Psoas muscle (tissue), 8 donors: Measurements from ENCODE around the gene BCL6. TPM values are rescaled to one million over a fixed set of nuclear protein-coding genes. Genes with fewer than 3 reads are reported as not detected.

Source experiments
- ATAC-seq, 4 donors: fragments of 200-7000 bp; cut with Tn5 transposase; one replicate each; pipeline ENCODE4 v1.9.1; 2020; ENCODE audit warnings: moderate library complexity in 3 of 4, mild to moderate bottlenecking in 2 of 4
- DNase-seq, 2 donors: peaks; one replicate each; pipeline ENCODE4 v3.0.0-alpha.2; 2020
- H3K27ac ChIP-seq: fragments of 200-600 bp; one replicate; pipeline ENCODE4 v1.8.0; 2022
- H3K27me3 ChIP-seq, 3 donors: fragments of 200-600 bp in 1 of 3; one replicate each; pipeline versions ENCODE4 v1.6.1 to v1.8.0; 2013 to 2022; ENCODE audit warnings: low read length in 2 of 3, mild to moderate bottlenecking in 2 of 3, moderate library complexity in 1 of 3; ENCODE audit not compliant: insufficient read depth in 3 of 3
- H3K36me3 ChIP-seq, 2 donors: fragments of 200-600 bp in 1 of 2; one replicate each; pipeline versions ENCODE4 v1.6.1 to v1.8.0; 2013 to 2022; ENCODE audit warnings: low read depth in 1 of 2, mild to moderate bottlenecking in 1 of 2, moderate library complexity in 1 of 2; ENCODE audit not compliant: insufficient read depth in 1 of 2
- H3K4me1 ChIP-seq: fragments of 200-600 bp; one replicate; pipeline ENCODE4 v1.8.0; 2022
- H3K4me3 ChIP-seq: fragments of 200-600 bp; one replicate; pipeline ENCODE4 v1.8.0; 2022; ENCODE audit warnings: mild to moderate bottlenecking
- H3K9me3 ChIP-seq: fragments of 200-600 bp; one replicate; pipeline ENCODE4 v1.8.0; 2022
- CTCF ChIP-seq: fragments of 200-600 bp; IDR thresholded peaks from one replicate; pipeline ENCODE4 v1.8.0; 2022; ENCODE audit warnings: antibody characterized with exemption
- WGBS, 3 donors: extraction: QIAGEN DNeasy Blood & Tissue Kit; methylation state at CpG; one replicate each; pipeline versions ENCODE4 v1.1.6 to v1.1.7; 2013; 5-methylcytosine and 5-hydroxymethylcytosine counted together
- intact Hi-C, 2 donors: fragments of 100-400 bp; cut with DNase I; formaldehyde crosslinking; loops; one replicate each; pipeline versions ENCODE4 v1.11.0 to v1.14.2; 2022
- polyA plus RNA-seq, 3 donors: library from polyadenylated mRNA; stranded (reverse); fragments of 200-250 nt; gene quantifications; one replicate each; pipeline ENCODE4 v1.2.3, GENCODE V29; 2013
- total RNA-seq, 4 donors: library from RNA; stranded (reverse); fragmentation: NEBNext Ultra II Directional in 2 of 4; extraction: Animal tissue kit (Norgen Biotek cat#: 25700) in 2 of 4; gene quantifications; one replicate each; pipeline versions ENCODE4 v1.2.1 to v1.2.4, GENCODE V29; 2021 to 2023
- donor health status: healthy with polysubstance abuse.
- donor health status: DM: no; HTN: no; CAD: no; lungs with moderate emphysema.
- donor health status: Bipolar disorder and iron deficiency.
- donor health status: healthy.
- donor health status: DM: yes; HTN: yes; CAD: no.
- donor health status: DM: no; HTN: no; CAD: no.
- donor health status: DM: no; HTN: no; CAD: no.
- donor health status: DM: yes; HTN: yes; CAD: no.

Gene BCL6
- total and polyA plus RNA-seq, 7 donors, result 43.2 to 524 (median 265) TPM

- no peaks in the 10 kb centered on the region for H3K9me3 ChIP-seq
- no peak for TF ChIP-seq CTCF
- no peak for ATAC-seq
- H3K4me3 ChIP-seq, result no peak overlapping the region
- H3K27me3 ChIP-seq, result no peaks in the 10 kb centered on the region
- no peaks in the 10 kb centered on the region for H3K36me3 ChIP-seq
- H3K4me1 ChIP-seq, result peaks cover 11% of the 10 kb centered on the region
- DNase-seq, result no peak
- 92 to 99% (median 95%) methylated on average over 2 of the region's 2 CpGs for WGBS, 3 donors
- intact Hi-C loops, result no loop called here
- H3K27ac ChIP-seq, result no peak overlapping the region
Observed at GRCh38 chr3:187778726-187779125, 33.5 kb upstream of the BCL6 start.

DNA sequence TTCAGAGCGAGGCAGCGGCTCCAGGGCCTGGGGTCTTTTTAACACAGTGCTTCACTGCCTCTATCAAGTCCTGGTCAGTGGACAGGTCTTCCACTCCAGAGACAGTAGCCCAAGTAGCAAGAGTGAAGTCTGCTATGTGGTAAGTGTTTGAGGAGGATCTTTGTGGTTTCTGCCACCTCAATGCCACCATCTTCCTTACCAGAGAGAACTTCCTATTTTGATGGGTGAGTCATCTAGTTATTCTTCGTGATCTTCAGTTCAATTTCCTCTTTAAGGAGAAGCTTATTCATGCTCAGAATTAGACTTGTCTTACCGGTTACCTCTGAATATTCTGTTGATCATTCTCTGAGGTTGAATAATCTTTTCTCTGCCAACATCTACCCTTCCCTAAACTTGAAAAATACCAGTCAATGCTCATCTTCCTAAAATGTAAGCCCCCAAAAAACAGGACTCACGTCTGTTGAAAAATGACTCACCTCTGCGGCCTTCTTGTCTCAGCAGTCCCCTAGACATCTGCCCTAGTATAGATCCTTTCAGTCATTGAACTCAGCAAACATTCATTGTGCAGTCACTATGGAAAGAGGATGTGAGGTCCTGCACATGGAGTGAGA is 32.2 kb upstream of the BCL6 start:
- no peak for ATAC-seq
- Histone ChIP-seq H3K4me3 (no peak overlapping the region), H3K27me3 (no peaks in the 10 kb centered on the region), H3K36me3 (no peaks in the 10 kb centered on the region), H3K27ac (no peak overlapping the region), H3K4me1 (peaks cover 7% of the 10 kb centered on the region), H3K9me3 (no peaks in the 10 kb centered on the region)
- no peak for DNase-seq
- TF ChIP-seq CTCF, result no peak
- 79 to 81% (median 81%) methylated on average over 6 of the region's 6 CpGs for WGBS, 3 donors
- intact Hi-C loops, result no loop called here

DNA sequence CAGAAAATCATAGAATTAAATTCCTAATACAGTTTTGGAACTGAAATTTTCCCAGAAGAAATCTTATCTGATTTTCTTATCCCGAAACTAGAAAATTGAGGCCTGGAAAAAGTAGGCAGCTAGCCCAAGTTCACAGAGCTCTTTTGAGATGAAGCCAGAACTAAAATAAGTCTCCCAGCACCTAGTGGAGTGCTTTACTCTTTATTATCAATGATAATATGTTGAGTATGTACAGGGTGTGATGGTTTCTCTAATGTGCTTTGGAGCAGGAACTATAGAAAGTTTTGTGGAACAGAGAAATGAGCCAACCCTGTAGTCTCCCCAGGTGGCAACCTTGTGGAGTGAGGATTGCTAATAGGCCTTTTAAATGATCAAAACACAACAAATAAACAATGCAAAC is 30.3 kb upstream of the BCL6 start:
- WGBS, 3 donors, result 16 to 50% (median 17%) methylated on average over 1 of the region's 1 CpG
- intact Hi-C loops, result no loop called here
- no peak for ATAC-seq
- no peak for TF ChIP-seq CTCF
- Histone ChIP-seq H3K27ac (no peak overlapping the region), H3K36me3 (no peaks in the 10 kb centered on the region), H3K27me3 (no peaks in the 10 kb centered on the region), H3K9me3 (no peaks in the 10 kb centered on the region), H3K4me3 (no peak overlapping the region), H3K4me1 (peaks cover 7% of the 10 kb centered on the region)
- DNase-seq, result no peak

GRCh38 chr3:187774185-187774789 is 29.0 kb upstream of the BCL6 start:
- intact Hi-C loops, result no loop called here
- H3K36me3 ChIP-seq, result no peaks in the 10 kb centered on the region
- no peaks in the 10 kb centered on the region for H3K27me3 ChIP-seq
- H3K27ac ChIP-seq, result no peak overlapping the region
- DNase-seq, result no peak
- peaks cover 7% of the 10 kb centered on the region for H3K4me1 ChIP-seq
- H3K9me3 ChIP-seq, result no peaks in the 10 kb centered on the region
- WGBS, 3 donors, result 72 to 85% (median 77%) methylated on average over 8 of the region's 8 CpGs
- TF ChIP-seq CTCF, result no peak
- H3K4me3 ChIP-seq, result no peak overlapping the region
- no peak for ATAC-seq
